HFF-Myc (cell line): ENCODE results near the gene HTRA2.

Experiments
- DNase-seq: peaks from one replicate; pipeline ENCODE4 v3.0.0-alpha.2; 2011; ENCODE audit warnings: low read depth; ENCODE audit errors: extremely low read depth
- H3K4me3 ChIP-seq: replicated peaks from 2 replicates; pipeline ENCODE4 v1.5.1; 2011; ENCODE audit warnings: low read depth, mild to moderate bottlenecking, control low read depth, low read length
- CTCF ChIP-seq: IDR thresholded peaks from 2 replicates; pipeline ENCODE4 v1.5.1; 2012; ENCODE audit warnings: mild to moderate bottlenecking, low read depth, low read length, control low read depth; ENCODE audit errors: missing control alignments

Gene HTRA2

GRCh38 chr2:74524005-74524404 is 5.7 kb upstream of the HTRA2 start:
- DNase-seq: no peak
- no peak overlapping the region for H3K4me3 ChIP-seq
- no peak for TF ChIP-seq CTCF

- TF ChIP-seq CTCF: no peak
- no peak overlapping the region for H3K4me3 ChIP-seq
- no peak for DNase-seq
Observed at GRCh38 chr2:74524955-74525716, 4.6 kb upstream of the HTRA2 start.

GRCh38 chr2:74525717-74526648 is 3.8 kb upstream of the HTRA2 start, which contains the start of gene DQX1:
DQX1 (minus strand) TSS chr2:74526231; CDS start chr2:74525729, 502 bp downstream.
- no peak for DNase-seq
- H3K4me3 ChIP-seq: no peak within 1 kb of the TSS
- no peak for TF ChIP-seq CTCF

GRCh38 chr2:74526649-74527230 is 3.0 kb upstream of the HTRA2 start:
- TF ChIP-seq CTCF: no peak
- no peak for DNase-seq
- no peak overlapping the region for H3K4me3 ChIP-seq

GRCh38 chr2:74527741-74528140 is 2.0 kb upstream of the HTRA2 start:
- no peak for DNase-seq
- TF ChIP-seq CTCF: no peak
- H3K4me3 ChIP-seq: peak overlapping the region; percentile 87

- peak overlapping the region; percentile 87 for H3K4me3 ChIP-seq
- no peak for DNase-seq
- TF ChIP-seq CTCF: no peak
Observed at GRCh38 chr2:74528600-74529356, 955 bp upstream of the HTRA2 start.
